CD4-positive, CD25-positive, alpha-beta regulatory T cell (primary cell): ENCODE data around the gene GRIN1. TPM values are rescaled to one million over a fixed set of nuclear protein-coding genes. Genes with fewer than 3 reads are reported as not detected.
"Not testable (repeated sequence)": the region's sequence is repeated elsewhere in the genome, so short reads cannot be mapped to it uniquely, and the experiment has no call there.

ENCODE experiments used
- ATAC-seq, 2 donors: fragments of 150-1000 bp; cut with Tn5 transposase; one replicate each; pipeline ENCODE4 v1.10.0; 2021; ENCODE audit warnings: low read depth in 2 of 2, moderate number of reproducible peaks in 2 of 2, moderate library complexity in 1 of 2
- DNase-seq, 3 donors: peaks; one replicate each; pipeline versions ENCODE4 v3.0.0 to v3.0.0-alpha.2; 2012 to 2022; ENCODE audit warnings: mixed read lengths in 1 of 3
- H3K27ac ChIP-seq: one replicate; pipeline ENCODE4 v1.7.0; 2013; ENCODE audit warnings: mild to moderate bottlenecking, low read length; ENCODE audit not compliant: insufficient read depth, poor library complexity, severe bottlenecking
- H3K27me3 ChIP-seq: one replicate; pipeline ENCODE4 v1.7.0; 2013; ENCODE audit warnings: low read length; ENCODE audit not compliant: control insufficient read depth, insufficient read depth
- H3K36me3 ChIP-seq: one replicate; pipeline ENCODE4 v1.7.0; 2013; ENCODE audit warnings: mild to moderate bottlenecking, low read length, moderate library complexity; ENCODE audit not compliant: control insufficient read depth, insufficient read depth
- H3K4me1 ChIP-seq: 2 replicates; pipeline ENCODE4 v1.7.0; 2013; ENCODE audit warnings: mild to moderate bottlenecking, low read length; ENCODE audit not compliant: insufficient read depth, control insufficient read depth, poor library complexity, severe bottlenecking
- H3K4me3 ChIP-seq: one replicate; pipeline ENCODE4 v1.7.0; 2013; ENCODE audit warnings: low read depth, mild to moderate bottlenecking, low read length, moderate library complexity
- H3K9me3 ChIP-seq, 2 experiments: 1 replicate in 1 of 2; 2 replicates in 1 of 2; pipeline ENCODE4 v1.7.0; 2013; ENCODE audit warnings: low read length in 2 of 2, mild to moderate bottlenecking in 1 of 2, moderate library complexity in 1 of 2; ENCODE audit not compliant: control insufficient read depth in 2 of 2
- H3K27ac Mint-ChIP-seq, 3 donors: one replicate each; pipeline ENCODE4 v1.8.0; 2020 to 2022; ENCODE audit warnings: mild to moderate bottlenecking in 3 of 3, mixed read lengths in 3 of 3, moderate library complexity in 2 of 3
- H3K27me3 Mint-ChIP-seq: one replicate; pipeline ENCODE4 v1.8.0; 2022; ENCODE audit warnings: mild to moderate bottlenecking, mixed read lengths
- H3K36me3 Mint-ChIP-seq: one replicate; pipeline ENCODE4 v1.8.0; 2020; ENCODE audit warnings: mixed read lengths
- H3K4me1 Mint-ChIP-seq, 4 donors: one replicate each; pipeline ENCODE4 v1.8.0; 2020 to 2022; ENCODE audit warnings: mixed read lengths in 4 of 4, mild to moderate bottlenecking in 1 of 4
- H3K4me3 Mint-ChIP-seq, 4 donors: one replicate each; pipeline ENCODE4 v1.8.0; 2020 to 2022; ENCODE audit warnings: mild to moderate bottlenecking in 4 of 4, mixed read lengths in 4 of 4, moderate library complexity in 3 of 4
- H3K9me3 Mint-ChIP-seq, 7 donors: one replicate each; pipeline ENCODE4 v1.8.0; 2020 to 2022; ENCODE audit warnings: mixed read lengths in 7 of 7, mild to moderate bottlenecking in 3 of 7, moderate library complexity in 2 of 7
- polyA plus RNA-seq, 4 donors: library from polyadenylated mRNA; unstranded; fragments of 300-500 nt; fragmentation: Illumina TruSeq; gene quantifications; one replicate each; pipeline ENCODE4 v1.2.3, GENCODE V29; 2021
- total RNA-seq: library from RNA; stranded (reverse); gene quantifications from one replicate; pipeline ENCODE4 v1.2.3, GENCODE V29; 2022

The GRIN1 gene
- total and polyA plus RNA-seq, 5 donors from 2014 or later, result not detected

GRCh38 chr9:137128862-137129455 lies 10.0 kb upstream of the GRIN1 start:
- H3K4me1 ChIP-seq, result peaks cover 30% of the 10 kb centered on the region
- peak in 2 of 3 donors; percentile 19 to 40 for DNase-seq
- H3K27me3 ChIP-seq, result no peaks in the 10 kb centered on the region
- no peaks in the 10 kb centered on the region for H3K9me3 ChIP-seq
- Mint-ChIP-seq H3K4me1 (peaks cover 9 to 36% (median 23%) of the 10 kb centered on the region in 4 donors), H3K27me3 (peaks cover 17% of the 10 kb centered on the region), H3K36me3 (no peaks in the 10 kb centered on the region), H3K4me3 (peak overlapping the region; percentile 91 to 94 (median 94)), H3K9me3 (peaks cover 0 to 1% (median 0%) of the 10 kb centered on the region in 7 donors), H3K27ac (peak overlapping the region; percentile 87 to 97 (median 94))
- peak overlapping the region; percentile 76 for H3K4me3 ChIP-seq
- ATAC-seq, result no peak
- no peaks in the 10 kb centered on the region for H3K36me3 ChIP-seq
- peak overlapping the region; percentile 84 for H3K27ac ChIP-seq

GRCh38 chr9:137129456-137130175 lies 9.3 kb upstream of the GRIN1 start:
- DNase-seq (peak; percentile 84 to 95 (median 91)), ATAC-seq (peak; percentile 97 to 98)
- Mint-ChIP-seq H3K9me3 (peaks cover 0 to 4% (median 0%) of the 10 kb centered on the region in 7 donors), H3K4me3 (peak overlapping the region; percentile 91 to 94 (median 93)), H3K27me3 (peaks cover 24% of the 10 kb centered on the region), H3K27ac (peak overlapping the region; percentile 52 to 83 (median 78)), H3K4me1 (peaks cover 9 to 36% (median 23%) of the 10 kb centered on the region in 4 donors), H3K36me3 (no peaks in the 10 kb centered on the region)
- Histone ChIP-seq H3K27ac (peak overlapping the region; percentile 84), H3K4me3 (peak overlapping the region; percentile 26), H3K9me3 (no peaks in the 10 kb centered on the region), H3K27me3 (no peaks in the 10 kb centered on the region), H3K4me1 (peaks cover 30% of the 10 kb centered on the region), H3K36me3 (no peaks in the 10 kb centered on the region)

- no peak overlapping the region for H3K4me3 ChIP-seq
- no peaks in the 10 kb centered on the region for H3K36me3 ChIP-seq
- no peaks in the 10 kb centered on the region for H3K27me3 ChIP-seq
- ATAC-seq (no peak), DNase-seq (no peak)
- Mint-ChIP-seq H3K27ac (no peak overlapping the region), H3K27me3 (peaks cover 31% of the 10 kb centered on the region), H3K4me3 (peak overlapping the region; percentile 49 to 88 (median 86)), H3K36me3 (no peaks in the 10 kb centered on the region), H3K9me3 (peaks cover 0 to 4% (median 0%) of the 10 kb centered on the region in 7 donors), H3K4me1 (peaks cover 9 to 36% (median 23%) of the 10 kb centered on the region in 4 donors)
- H3K9me3 ChIP-seq, result no peaks in the 10 kb centered on the region
- peaks cover 30% of the 10 kb centered on the region for H3K4me1 ChIP-seq
- peak overlapping the region; percentile 84 for H3K27ac ChIP-seq
Observed at GRCh38 chr9:137130176-137130755, 8.7 kb upstream of the GRIN1 start.

- no peaks in the 10 kb centered on the region for H3K36me3 ChIP-seq
- H3K27me3 ChIP-seq, result peaks cover 7% of the 10 kb centered on the region
- no peak overlapping the region for H3K27ac Mint-ChIP-seq
- peaks cover 56% of the 10 kb centered on the region for H3K27me3 Mint-ChIP-seq
- H3K36me3 Mint-ChIP-seq, result no peaks in the 10 kb centered on the region
- peaks cover 3% of the 10 kb centered on the region for H3K4me1 ChIP-seq
- ATAC-seq, result no peak
- no peak for DNase-seq
- no peaks in the 10 kb centered on the region for H3K9me3 ChIP-seq
- H3K4me3 Mint-ChIP-seq, result peak overlapping the region in 1 of 4 donors; percentile 43
- no peak overlapping the region for H3K4me3 ChIP-seq
- peaks cover 0 to 2% (median 0%) of the 10 kb centered on the region in 7 donors for H3K9me3 Mint-ChIP-seq
- peaks cover 0 to 12% (median 0%) of the 10 kb centered on the region in 4 donors for H3K4me1 Mint-ChIP-seq
- H3K27ac ChIP-seq, result no peak overlapping the region
Observed at GRCh38 chr9:137134191-137134590, 4.8 kb upstream of the GRIN1 start.

- not testable (repeated sequence) for H3K27ac Mint-ChIP-seq, H3K4me1 Mint-ChIP-seq, H3K36me3 ChIP-seq, ATAC-seq, H3K36me3 Mint-ChIP-seq, H3K27me3 ChIP-seq, H3K9me3 Mint-ChIP-seq, H3K27ac ChIP-seq, H3K9me3 ChIP-seq, DNase-seq, H3K4me1 ChIP-seq, H3K4me3 ChIP-seq
- Mint-ChIP-seq H3K27me3 (peaks cover 63% of the 10 kb centered on the region), H3K4me3 (peak overlapping the region in 1 of 4 donors; percentile 58)
Observed at GRCh38 chr9:137135154-137135553, 3.8 kb upstream of the GRIN1 start.

GRCh38 chr9:137136261-137136880 lies 2.6 kb upstream of the GRIN1 start:
- Histone ChIP-seq H3K27me3 (peaks cover 10% of the 10 kb centered on the region), H3K27ac (no peak overlapping the region), H3K36me3 (no peaks in the 10 kb centered on the region), H3K4me3 (no peak overlapping the region), H3K9me3 (no peaks in the 10 kb centered on the region), H3K4me1 (no peaks in the 10 kb centered on the region)
- DNase-seq (no peak), ATAC-seq (no peak)
- Mint-ChIP-seq H3K36me3 (no peaks in the 10 kb centered on the region), H3K9me3 (peaks cover 0 to 3% (median 0%) of the 10 kb centered on the region in 7 donors), H3K4me3 (no peak overlapping the region), H3K27ac (no peak overlapping the region), H3K4me1 (peaks cover 0 to 6% (median 2%) of the 10 kb centered on the region in 4 donors), H3K27me3 (peaks cover 74% of the 10 kb centered on the region)

GRCh38 chr9:137136881-137137607 lies 1.9 kb upstream of the GRIN1 start:
- H3K9me3 ChIP-seq, result no peaks in the 10 kb centered on the region
- no peaks in the 10 kb centered on the region for H3K36me3 Mint-ChIP-seq
- H3K27me3 Mint-ChIP-seq, result peaks cover 81% of the 10 kb centered on the region
- no peak overlapping the region for H3K27ac ChIP-seq
- H3K9me3 Mint-ChIP-seq, result peaks cover 0 to 3% (median 0%) of the 10 kb centered on the region in 7 donors
- no peak overlapping the region for H3K27ac Mint-ChIP-seq
- H3K36me3 ChIP-seq, result no peaks in the 10 kb centered on the region
- DNase-seq (no peak), ATAC-seq (no peak)
- H3K4me1 Mint-ChIP-seq, result peaks cover 0 to 6% (median 2%) of the 10 kb centered on the region in 4 donors
- H3K4me1 ChIP-seq, result no peaks in the 10 kb centered on the region
- peaks cover 14% of the 10 kb centered on the region for H3K27me3 ChIP-seq
- no peak overlapping the region for H3K4me3 ChIP-seq
- no peak overlapping the region for H3K4me3 Mint-ChIP-seq
